Nephron progenitor cell (in vitro differentiated cells): ENCODE data around the gene FGD6.

ENCODE experiments used
- DNase-seq: peaks from one replicate; pipeline ENCODE4 v3.0.0; 2021
- H3K27ac Mint-ChIP-seq: 2 replicates; pipeline ENCODE4 v1.8.0; 2021; ENCODE audit warnings: mild to moderate bottlenecking, moderate library complexity, mixed read lengths
- H3K27me3 Mint-ChIP-seq: 2 replicates; pipeline ENCODE4 v1.8.0; 2021; ENCODE audit warnings: mild to moderate bottlenecking, low read depth, mixed read lengths; ENCODE audit not compliant: poor library complexity
- H3K36me3 Mint-ChIP-seq: 2 replicates; pipeline ENCODE4 v1.8.0; 2021; ENCODE audit warnings: low read depth, mixed read lengths
- H3K4me1 Mint-ChIP-seq: 2 replicates; pipeline ENCODE4 v1.8.0; 2021; ENCODE audit warnings: mixed read lengths
- H3K4me3 Mint-ChIP-seq: 2 replicates; pipeline ENCODE4 v1.8.0; 2021; ENCODE audit warnings: mild to moderate bottlenecking, moderate library complexity, mixed read lengths
- H3K9me3 Mint-ChIP-seq: 2 replicates; pipeline ENCODE4 v1.8.0; 2021; ENCODE audit warnings: mild to moderate bottlenecking, moderate library complexity, mixed read lengths
- TF ChIP-seq, protein P1 (sequence below): fragments of 200-600 bp; sonication (generic); IDR thresholded peaks from 2 replicates; pipeline ENCODE4 v1.5.0; 2021; ENCODE audit warnings: antibody characterized with exemption

Gene FGD6

DNA sequence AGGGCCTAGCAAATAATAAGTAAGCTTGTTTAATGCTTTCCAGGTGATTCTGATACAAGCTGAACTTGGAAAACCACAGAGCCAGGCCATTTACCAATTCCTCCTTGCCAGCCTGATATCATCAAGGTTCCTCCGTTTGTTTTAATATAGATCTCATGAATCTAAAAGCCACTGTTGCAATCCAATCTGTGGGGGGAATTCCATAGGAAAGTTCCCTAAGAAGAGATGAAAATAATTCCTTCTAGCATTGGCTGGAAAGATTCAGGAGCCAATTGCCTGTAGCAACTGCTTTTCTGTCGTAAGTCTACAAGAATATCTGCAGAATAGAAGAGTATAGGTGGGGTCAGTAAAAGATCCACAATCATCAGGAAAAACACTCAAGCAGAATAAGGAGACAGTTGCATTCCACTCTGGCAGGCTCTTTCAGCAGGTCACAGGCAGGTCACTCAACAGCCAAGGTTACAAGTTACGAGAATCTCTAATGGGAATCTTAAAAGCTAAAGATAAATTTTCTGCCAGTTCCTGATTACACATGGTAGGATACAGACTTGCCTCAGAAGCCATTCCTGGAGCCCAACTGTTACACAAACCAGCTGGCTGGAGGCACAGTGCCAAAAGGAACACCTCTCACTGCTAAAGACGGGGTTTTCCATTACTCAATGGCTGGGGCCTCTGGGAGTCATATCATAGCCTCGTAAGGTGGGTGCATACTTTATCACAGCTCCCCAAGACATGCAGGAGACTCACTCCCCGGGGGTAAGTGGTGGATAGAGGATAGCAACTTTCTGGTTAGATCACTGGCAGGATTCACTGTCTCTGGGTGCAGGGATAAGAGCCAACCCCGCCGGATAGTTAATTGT lies 43.6 kb downstream of the FGD6 start:
- H3K4me1 Mint-ChIP-seq: peaks cover 18% of the 10 kb centered on the region
- H3K27me3 Mint-ChIP-seq: no peaks in the 10 kb centered on the region
- H3K27ac Mint-ChIP-seq: peak overlapping the region; percentile 76
- TF ChIP-seq, protein P1, sequence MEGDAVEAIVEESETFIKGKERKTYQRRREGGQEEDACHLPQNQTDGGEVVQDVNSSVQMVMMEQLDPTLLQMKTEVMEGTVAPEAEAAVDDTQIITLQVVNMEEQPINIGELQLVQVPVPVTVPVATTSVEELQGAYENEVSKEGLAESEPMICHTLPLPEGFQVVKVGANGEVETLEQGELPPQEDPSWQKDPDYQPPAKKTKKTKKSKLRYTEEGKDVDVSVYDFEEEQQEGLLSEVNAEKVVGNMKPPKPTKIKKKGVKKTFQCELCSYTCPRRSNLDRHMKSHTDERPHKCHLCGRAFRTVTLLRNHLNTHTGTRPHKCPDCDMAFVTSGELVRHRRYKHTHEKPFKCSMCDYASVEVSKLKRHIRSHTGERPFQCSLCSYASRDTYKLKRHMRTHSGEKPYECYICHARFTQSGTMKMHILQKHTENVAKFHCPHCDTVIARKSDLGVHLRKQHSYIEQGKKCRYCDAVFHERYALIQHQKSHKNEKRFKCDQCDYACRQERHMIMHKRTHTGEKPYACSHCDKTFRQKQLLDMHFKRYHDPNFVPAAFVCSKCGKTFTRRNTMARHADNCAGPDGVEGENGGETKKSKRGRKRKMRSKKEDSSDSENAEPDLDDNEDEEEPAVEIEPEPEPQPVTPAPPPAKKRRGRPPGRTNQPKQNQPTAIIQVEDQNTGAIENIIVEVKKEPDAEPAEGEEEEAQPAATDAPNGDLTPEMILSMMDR: no peak
- peaks cover 3% of the 10 kb centered on the region for H3K9me3 Mint-ChIP-seq
- no peak for DNase-seq
- no peak overlapping the region for H3K4me3 Mint-ChIP-seq
- peaks cover 47% of the 10 kb centered on the region for H3K36me3 Mint-ChIP-seq

DNA sequence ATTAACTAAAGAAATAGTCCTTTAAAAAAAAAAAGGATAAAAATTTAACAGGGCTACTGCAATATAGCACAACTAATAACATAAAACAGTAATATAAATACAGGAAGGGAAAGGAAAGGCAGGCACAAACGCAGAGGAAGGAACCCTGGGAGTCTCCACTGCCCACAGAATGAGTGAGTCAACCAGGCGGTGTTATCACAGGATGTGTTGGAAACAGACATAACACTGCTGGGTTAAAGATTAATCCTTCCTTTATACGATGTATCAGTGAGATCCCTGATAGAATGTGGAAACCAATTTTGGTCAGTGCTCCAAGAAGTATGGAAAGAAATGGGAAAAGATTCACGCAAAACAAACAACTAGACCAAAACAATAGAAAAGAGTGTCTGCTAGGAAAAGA lies 47.9 kb downstream of the FGD6 start:
- TF ChIP-seq, protein P1: no peak
- Mint-ChIP-seq H3K4me3 (no peak overlapping the region), H3K27ac (no peak overlapping the region), H3K36me3 (peaks cover 62% of the 10 kb centered on the region), H3K9me3 (no peaks in the 10 kb centered on the region), H3K4me1 (peaks cover 23% of the 10 kb centered on the region), H3K27me3 (no peaks in the 10 kb centered on the region)
- DNase-seq: no peak

DNA sequence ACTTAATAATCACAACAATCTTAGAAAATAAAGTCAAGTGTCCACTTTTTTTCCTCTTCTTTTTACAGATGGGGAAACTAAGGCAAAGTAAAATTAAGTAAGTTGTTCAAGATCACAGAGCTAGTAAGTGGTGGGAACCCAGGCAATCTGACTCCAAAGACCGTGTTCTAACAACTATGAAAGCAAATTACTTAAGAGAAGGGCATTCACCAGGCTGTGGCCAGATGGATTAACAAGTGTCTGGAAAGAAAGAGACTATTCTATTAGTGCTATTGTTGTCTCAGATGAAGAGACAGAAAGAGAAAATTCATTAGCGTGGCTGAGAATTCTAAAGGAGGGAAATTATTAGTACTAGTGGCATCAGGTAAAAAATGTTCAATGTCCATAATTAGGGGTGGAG lies 48.5 kb downstream of the FGD6 start:
- H3K9me3 Mint-ChIP-seq: no peaks in the 10 kb centered on the region
- H3K27me3 Mint-ChIP-seq: no peaks in the 10 kb centered on the region
- no peak for DNase-seq
- peaks cover 58% of the 10 kb centered on the region for H3K36me3 Mint-ChIP-seq
- TF ChIP-seq, protein P1: no peak
- H3K27ac Mint-ChIP-seq: peak overlapping the region; percentile 12
- H3K4me3 Mint-ChIP-seq: no peak overlapping the region
- peaks cover 23% of the 10 kb centered on the region for H3K4me1 Mint-ChIP-seq

DNA sequence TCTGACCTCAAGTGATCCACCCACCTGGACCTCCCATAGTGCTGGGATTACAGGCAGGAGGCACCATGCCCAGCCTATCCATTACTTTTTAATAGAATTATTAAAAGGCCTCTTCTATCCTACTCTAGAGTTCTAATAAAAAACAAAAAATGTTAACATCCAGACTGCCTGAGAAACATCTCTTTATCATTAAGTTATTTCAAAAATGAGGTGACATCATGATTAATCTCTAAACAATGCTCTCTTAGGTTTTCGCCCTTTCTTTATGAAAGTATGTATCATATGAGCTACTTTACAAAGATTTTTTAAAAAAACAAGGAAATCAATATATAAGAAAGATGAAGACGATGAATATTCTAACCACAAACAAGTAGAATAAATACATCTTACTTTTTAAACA lies 52.6 kb downstream of the FGD6 start:
- Mint-ChIP-seq H3K4me1 (peaks cover 24% of the 10 kb centered on the region), H3K36me3 (peaks cover 34% of the 10 kb centered on the region), H3K27me3 (no peaks in the 10 kb centered on the region), H3K27ac (no peak overlapping the region), H3K4me3 (peak overlapping the region; percentile 35), H3K9me3 (no peaks in the 10 kb centered on the region)
- TF ChIP-seq, protein P1: no peak
- DNase-seq: no peak

DNA sequence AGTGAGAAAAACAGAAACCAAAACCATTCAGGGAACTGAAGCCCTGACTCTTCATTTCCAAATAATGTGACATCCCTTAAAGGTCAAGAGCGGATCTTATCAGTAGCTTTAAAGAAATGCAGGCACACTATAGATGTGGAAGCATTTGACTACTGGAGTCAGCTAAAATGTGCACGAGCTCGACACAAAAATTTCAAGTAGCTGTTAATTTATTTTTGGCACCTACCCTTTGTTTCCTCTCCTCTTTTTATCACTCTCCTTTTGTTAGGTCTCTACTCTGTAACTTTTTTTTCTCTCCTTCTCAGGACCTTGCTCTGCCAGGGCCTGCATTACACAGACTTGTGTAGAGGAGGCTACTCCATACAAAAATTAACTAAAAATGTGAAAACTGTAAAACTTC lies 58.3 kb downstream of the FGD6 start:
- peaks cover 49% of the 10 kb centered on the region for H3K36me3 Mint-ChIP-seq
- no peak overlapping the region for H3K27ac Mint-ChIP-seq

More for the DNA sequence above, 58.3 kb downstream of the FGD6 start:
- Mint-ChIP-seq H3K4me1 (peaks cover 22% of the 10 kb centered on the region), H3K9me3 (peaks cover 14% of the 10 kb centered on the region), H3K4me3 (no peak overlapping the region), H3K27me3 (no peaks in the 10 kb centered on the region)
- DNase-seq: no peak
- TF ChIP-seq, protein P1: no peak
